Adrenal gland (tissue), 12 donors: ENCODE data around the gene TUBGCP2. TPM values are rescaled to one million over a fixed set of nuclear protein-coding genes. Genes with fewer than 3 reads are reported as not detected.

Experiments used
- DNase-seq, 7 donors: peaks; one replicate each; pipeline ENCODE4 v3.0.0-alpha.2; 2019 to 2020
- H3K27ac ChIP-seq, 5 donors: fragments of 200-600 bp; sonication (generic) in 4 of 5; 1 replicate in 3 of 5; 2 replicates in 2 of 5; pipeline versions ENCODE4 v1.5.1 to v1.8.0; 2016 to 2020; ENCODE audit warnings: mild to moderate bottlenecking in 1 of 5
- H3K27me3 ChIP-seq: fragments of 200-600 bp; 2 replicates; pipeline ENCODE4 v1.8.0; 2021
- H3K36me3 ChIP-seq, 2 donors: fragments of 200-600 bp; replicated peaks in 1 of 2; 1 replicate in 1 of 2; 2 replicates in 1 of 2; pipeline versions ENCODE4 v1.5.1 to v1.8.0; 2018 to 2022
- H3K4me1 ChIP-seq, 2 donors: fragments of 200-600 bp; replicated peaks in 1 of 2; 1 replicate in 1 of 2; 2 replicates in 1 of 2; pipeline versions ENCODE4 v1.5.1 to v1.8.0; 2018 to 2021
- H3K4me3 ChIP-seq, 4 donors: fragments of 200-600 bp; sonication (generic) in 3 of 4; one replicate each; pipeline ENCODE4 v1.5.1; 2016 to 2018
- H3K9me3 ChIP-seq, 3 donors: fragments of 200-600 bp; sonication (generic) in 1 of 3; replicated peaks in 1 of 3; 1 replicate in 2 of 3; 2 replicates in 1 of 3; pipeline versions ENCODE4 v1.5.1 to v1.8.0; 2016 to 2021
- CTCF ChIP-seq, 6 experiments: fragments of 450-650 bp in 4 of 6; fragments of 200-600 bp in 2 of 6; sonication (generic) in 1 of 6; IDR thresholded peaks; 1 replicate in 5 of 6; 2 replicates in 1 of 6; pipeline versions ENCODE4 v1.5.1 to v1.8.0; 2016 to 2021; ENCODE audit warnings: antibody characterized with exemption in 6 of 6, mild to moderate bottlenecking in 2 of 6, moderate library complexity in 1 of 6
- POLR2A ChIP-seq, 2 donors: fragments of 450-650 bp; IDR thresholded peaks; one replicate each; pipeline ENCODE4 v1.6.1; 2017; ENCODE audit warnings: antibody characterized with exemption in 2 of 2, mild to moderate bottlenecking in 2 of 2, moderate library complexity in 1 of 2
- WGBS, 4 donors: extraction: QIAGEN DNeasy Blood & Tissue Kit in 2 of 4; methylation state at CpG; one replicate each; pipeline versions ENCODE4 v1.1.5 to v1.1.7; 2013 to 2017; 5-methylcytosine and 5-hydroxymethylcytosine counted together
- intact Hi-C, 2 donors: fragments of 100-400 bp; cut with DNase I; formaldehyde crosslinking; loops; one replicate each; pipeline versions ENCODE4 v1.14.1 to v1.15.0; 2022 to 2023
- polyA plus RNA-seq, 3 donors: library from polyadenylated mRNA; stranded (reverse); fragments of 200-250 nt in 2 of 3; fragments of 350-450 nt in 1 of 3; fragmentation: Illumina TruSeq in 1 of 3; extraction: RNeasy Lipid Tissue Mini Kit (QIAGEN cat#74804) in 1 of 3; gene quantifications; one replicate each; pipeline ENCODE4 v1.2.3, GENCODE V29; 2013 to 2014
- total RNA-seq, 9 donors: library from RNA; depleted of rRNA in 4 of 9; stranded (reverse); fragments of >200 nt in 4 of 9; fragments of 120-200 nt in 1 of 9; fragmentation: NEBNext Ultra II Directional in 1 of 9; extraction: Animal tissue kit (Norgen Biotek cat#: 25700) in 1 of 9; gene quantifications; one replicate each; pipeline versions ENCODE4 v1.1.0 to v1.2.4, GENCODE V29; 2013 to 2023
- donor health status: healthy with polysubstance abuse.
- donor health status: Bipolar disorder and iron deficiency.
- donor health status: DM: yes; HTN: yes; CAD: no.
- donor health status: DM: no; HTN: no; CAD: no.
- donor health status: DM: no; HTN: no; CAD: no.
- donor health status: DM: yes; HTN: yes; CAD: no.

The TUBGCP2 gene
- total and polyA plus RNA-seq, 12 donors, result 30.9 to 234 (median 62.0) TPM

- no peaks in the 10 kb centered on the region for H3K9me3 ChIP-seq
- TF ChIP-seq CTCF (IDR thresholded peaks at IDR 0.05), result no peak
- TF ChIP-seq POLR2A (IDR thresholded peaks at IDR 0.05), result no peak
- no peak for DNase-seq
- 83 to 86% (median 85%) methylated on average over 14 to 16 of the region's 16 CpGs for WGBS, 4 donors
- no peak overlapping the region for H3K27ac ChIP-seq
- no peaks in the 10 kb centered on the region for H3K36me3 ChIP-seq
- intact Hi-C loops, result no loop called here
- H3K4me1 ChIP-seq, result peaks cover 6 to 12% of the 10 kb centered on the region in 2 donors
- H3K4me3 ChIP-seq, result no peak overlapping the region
- no peaks in the 10 kb centered on the region for H3K27me3 ChIP-seq
Measured at GRCh38 chr10:133353988-133354605, 45.4 kb upstream of the TUBGCP2 start.

- 70 to 83% (median 81%) methylated on average over 6 to 16 of the region's 16 CpGs for WGBS, 4 donors
- no peaks in the 10 kb centered on the region for H3K27me3 ChIP-seq
Measured at GRCh38 chr10:133353202-133353959, 44.7 kb upstream of the TUBGCP2 start.

GRCh38 chr10:133351408-133352318, 43.0 kb upstream of the TUBGCP2 start:
- peaks cover 13% of the 10 kb centered on the region for H3K27me3 ChIP-seq
- no peak overlapping the region for H3K27ac ChIP-seq
- H3K36me3 ChIP-seq, result no peaks in the 10 kb centered on the region
- H3K4me1 ChIP-seq, result peaks cover 0 to 1% of the 10 kb centered on the region in 2 donors
- no peaks in the 10 kb centered on the region for H3K9me3 ChIP-seq
- no peak for DNase-seq
- no peak for TF ChIP-seq CTCF (IDR thresholded peaks at IDR 0.05)
- no peak for TF ChIP-seq POLR2A (IDR thresholded peaks at IDR 0.05)
- intact Hi-C loops, result no loop called here
- WGBS, 4 donors, result 61 to 80% (median 71%) methylated on average over 8 to 24 of the region's 24 CpGs
- no peak overlapping the region for H3K4me3 ChIP-seq

More at GRCh38 chr10:133353202-133353959, 44.7 kb upstream of the TUBGCP2 start:
- TF ChIP-seq CTCF (IDR thresholded peaks at IDR 0.05) (no peak), POLR2A (IDR thresholded peaks at IDR 0.05) (no peak)
- intact Hi-C loops, result no loop called here
- Histone ChIP-seq H3K9me3 (no peaks in the 10 kb centered on the region), H3K36me3 (no peaks in the 10 kb centered on the region), H3K4me3 (no peak overlapping the region), H3K4me1 (peaks cover 6 to 12% of the 10 kb centered on the region in 2 donors), H3K27ac (no peak overlapping the region)
- no peak for DNase-seq

GRCh38 chr10:133350950-133351329, 42.3 kb upstream of the TUBGCP2 start:
- no peak overlapping the region for H3K4me3 ChIP-seq
- intact Hi-C loops, result no loop called here
- WGBS, 4 donors, result 49 to 80% (median 60%) methylated on average over 1 to 13 of the region's 13 CpGs
- H3K9me3 ChIP-seq, result no peaks in the 10 kb centered on the region
- no peak overlapping the region for H3K27ac ChIP-seq
- H3K27me3 ChIP-seq, result peaks cover 13% of the 10 kb centered on the region
- no peak for DNase-seq
- no peaks in the 10 kb centered on the region for H3K36me3 ChIP-seq
- TF ChIP-seq CTCF (IDR thresholded peaks at IDR 0.05) (no peak), POLR2A (IDR thresholded peaks at IDR 0.05) (no peak)
- H3K4me1 ChIP-seq, result no peaks in the 10 kb centered on the region
